GM12801 (cell line): ENCODE measurements around the gene ME3.

Experiments used
- TF ChIP-seq, protein P1 (sequence below): IDR thresholded peaks from one replicate; pipeline ENCODE4 v1.5.1; 2011; ENCODE audit warnings: control low read depth; ENCODE audit not compliant: insufficient read length; ENCODE audit errors: extremely low read depth

Gene ME3

DNA sequence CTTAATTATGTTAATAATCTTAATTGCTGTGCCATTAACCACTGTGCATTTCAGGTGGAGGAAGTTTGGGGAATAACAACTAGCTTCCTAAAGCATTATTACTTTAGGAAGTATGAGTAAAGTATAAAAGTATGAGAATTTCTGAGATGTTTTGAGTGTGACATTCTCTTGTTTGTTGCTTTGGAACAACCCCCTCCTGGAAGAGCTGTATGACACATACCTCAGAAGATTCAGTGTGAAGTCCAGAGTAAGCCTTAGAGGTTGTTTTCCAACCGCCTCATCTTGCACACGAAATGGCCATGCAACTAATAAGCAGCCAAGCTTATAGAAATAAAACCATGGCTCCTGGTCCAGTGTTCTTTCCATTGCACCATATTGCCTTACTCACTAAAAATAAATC is 276.0 kb downstream of the ME3 start:
- TF ChIP-seq, protein P1, sequence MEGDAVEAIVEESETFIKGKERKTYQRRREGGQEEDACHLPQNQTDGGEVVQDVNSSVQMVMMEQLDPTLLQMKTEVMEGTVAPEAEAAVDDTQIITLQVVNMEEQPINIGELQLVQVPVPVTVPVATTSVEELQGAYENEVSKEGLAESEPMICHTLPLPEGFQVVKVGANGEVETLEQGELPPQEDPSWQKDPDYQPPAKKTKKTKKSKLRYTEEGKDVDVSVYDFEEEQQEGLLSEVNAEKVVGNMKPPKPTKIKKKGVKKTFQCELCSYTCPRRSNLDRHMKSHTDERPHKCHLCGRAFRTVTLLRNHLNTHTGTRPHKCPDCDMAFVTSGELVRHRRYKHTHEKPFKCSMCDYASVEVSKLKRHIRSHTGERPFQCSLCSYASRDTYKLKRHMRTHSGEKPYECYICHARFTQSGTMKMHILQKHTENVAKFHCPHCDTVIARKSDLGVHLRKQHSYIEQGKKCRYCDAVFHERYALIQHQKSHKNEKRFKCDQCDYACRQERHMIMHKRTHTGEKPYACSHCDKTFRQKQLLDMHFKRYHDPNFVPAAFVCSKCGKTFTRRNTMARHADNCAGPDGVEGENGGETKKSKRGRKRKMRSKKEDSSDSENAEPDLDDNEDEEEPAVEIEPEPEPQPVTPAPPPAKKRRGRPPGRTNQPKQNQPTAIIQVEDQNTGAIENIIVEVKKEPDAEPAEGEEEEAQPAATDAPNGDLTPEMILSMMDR, result no peak

DNA sequence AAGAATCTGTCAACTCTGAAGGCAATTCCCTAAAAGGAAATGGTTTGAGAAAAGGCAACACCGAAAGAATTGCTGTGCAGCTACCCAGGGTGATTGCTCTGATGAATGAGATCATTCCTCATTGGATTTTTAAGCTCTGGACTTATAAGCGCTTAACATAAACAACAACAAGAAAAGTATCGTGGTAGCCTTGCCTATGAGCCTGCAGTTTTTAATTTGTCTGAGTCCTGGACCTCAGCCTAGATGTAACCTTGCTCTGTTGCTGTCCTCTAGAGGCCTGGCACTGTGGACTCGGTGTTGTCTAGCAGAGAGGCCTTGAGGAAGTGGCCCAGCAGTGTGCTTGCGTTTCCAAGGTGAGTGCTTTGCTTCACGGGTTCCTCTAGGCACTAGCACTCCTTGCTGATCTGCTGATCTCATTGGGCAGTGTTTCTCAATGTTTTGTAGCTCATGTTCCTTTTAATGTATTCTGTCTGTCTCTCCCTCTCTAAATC is 277.3 kb downstream of the ME3 start:
- TF ChIP-seq, protein P1, result no peak
